DOHH2 (cell line): ENCODE results near the gene VARS2.

Source experiments
- CTCF ChIP-seq: fragments of 200-600 bp; sonication (generic); IDR thresholded peaks from one replicate; pipeline ENCODE4 v1.5.1; 2014; ENCODE audit warnings: antibody characterized with exemption, mild to moderate bottlenecking, low read depth, low read length; ENCODE audit not compliant: poor library complexity, severe bottlenecking
- EZH2phosphoT487 ChIP-seq: fragments of 200-600 bp; sonication (generic); IDR thresholded peaks from 2 replicates; pipeline ENCODE4 v1.6.1; 2017; ENCODE audit warnings: borderline replicate concordance, mild to moderate bottlenecking, antibody characterized with exemption, low read length, moderate library complexity, mixed read lengths

- TF ChIP-seq CTCF, result no peak
- TF ChIP-seq EZH2phosphoT487, result no peak
These were observed 4.6 kb downstream of the VARS2 start for GRCh38 chr6:30918670-30919069.
